Loucy (cell line): ENCODE measurements around the gene NAV2.
"Not testable (repeated sequence)": the region's sequence is repeated elsewhere in the genome, so short reads cannot be mapped to it uniquely, and the experiment has no call there.

Experiments used
- H2AFZ ChIP-seq: fragments of 200-600 bp; sonication (generic); 2 replicates; pipeline ENCODE4 v1.6.0; 2016; ENCODE audit warnings: antibody characterized with exemption, mild to moderate bottlenecking, low read length, moderate library complexity
- H3F3A ChIP-seq: fragments of 200-600 bp; 2 replicates; pipeline ENCODE4 v1.6.0; 2016; ENCODE audit warnings: antibody characterized with exemption, low read depth, mild to moderate bottlenecking
- H3K27me3 ChIP-seq: fragments of 200-600 bp; sonication (generic); 2 replicates; pipeline ENCODE4 v1.6.1; 2014; ENCODE audit warnings: low read length, mild to moderate bottlenecking; ENCODE audit not compliant: insufficient read depth, poor library complexity, severe bottlenecking
- H3K36me3 ChIP-seq: fragments of 200-600 bp; sonication (generic); 2 replicates; pipeline ENCODE4 v1.6.1; 2016; ENCODE audit warnings: low read length; ENCODE audit not compliant: insufficient read depth
- H3K4me1 ChIP-seq: fragments of 200-600 bp; sonication (generic); 2 replicates; pipeline ENCODE4 v1.5.1; 2014; ENCODE audit warnings: low read length, mild to moderate bottlenecking; ENCODE audit not compliant: insufficient read depth, poor library complexity, severe bottlenecking
- H3K4me2 ChIP-seq: fragments of 200-600 bp; sonication (generic); 2 replicates; pipeline ENCODE4 v1.6.0; 2014; ENCODE audit warnings: antibody characterized with exemption, low read length, low read depth, mild to moderate bottlenecking; ENCODE audit not compliant: poor library complexity, severe bottlenecking
- H3K4me3 ChIP-seq: fragments of 200-600 bp; sonication (generic); 2 replicates; pipeline ENCODE4 v1.5.1; 2014; ENCODE audit warnings: low read length, mild to moderate bottlenecking, mixed read lengths; ENCODE audit not compliant: poor library complexity, severe bottlenecking
- H3K79me2 ChIP-seq: fragments of 200-600 bp; sonication (generic); 2 replicates; pipeline ENCODE4 v1.6.1; 2014; ENCODE audit warnings: low read length; ENCODE audit not compliant: insufficient read depth
- H3K9ac ChIP-seq: fragments of 200-600 bp; sonication (generic); 2 replicates; pipeline ENCODE4 v1.6.0; 2014; ENCODE audit warnings: mild to moderate bottlenecking, low read depth, low read length, moderate library complexity; ENCODE audit not compliant: poor library complexity, severe bottlenecking
- H3K9me2 ChIP-seq: fragments of 200-600 bp; sonication (generic); replicated peaks from 2 replicates; pipeline ENCODE4 v1.6.1; 2016; ENCODE audit warnings: low read depth, low read length, mixed read lengths
- H3K9me3 ChIP-seq: fragments of 200-600 bp; sonication (generic); 2 replicates; pipeline ENCODE4 v1.6.1; 2014; ENCODE audit warnings: mild to moderate bottlenecking, antibody characterized with exemption, low read length, low read depth; ENCODE audit not compliant: insufficient read depth
- H4K20me1 ChIP-seq: fragments of 200-600 bp; sonication (generic); 2 replicates; pipeline ENCODE4 v1.6.0; 2014; ENCODE audit warnings: antibody characterized with exemption, low read length, mild to moderate bottlenecking; ENCODE audit not compliant: insufficient read depth, poor library complexity, severe bottlenecking
- EZH2phosphoT487 ChIP-seq: fragments of 200-600 bp; IDR thresholded peaks from 2 replicates; pipeline ENCODE4 v1.6.1; 2018; ENCODE audit warnings: antibody characterized with exemption, mild to moderate bottlenecking, moderate library complexity, borderline replicate concordance
- TF ChIP-seq, protein P1 (sequence below): fragments of 200-600 bp; sonication (generic); conservative IDR thresholded peaks from 2 replicates; pipeline ENCODE4 v1.5.1; 2014; ENCODE audit warnings: mild to moderate bottlenecking, antibody characterized with exemption, low read length

The NAV2 gene

DNA sequence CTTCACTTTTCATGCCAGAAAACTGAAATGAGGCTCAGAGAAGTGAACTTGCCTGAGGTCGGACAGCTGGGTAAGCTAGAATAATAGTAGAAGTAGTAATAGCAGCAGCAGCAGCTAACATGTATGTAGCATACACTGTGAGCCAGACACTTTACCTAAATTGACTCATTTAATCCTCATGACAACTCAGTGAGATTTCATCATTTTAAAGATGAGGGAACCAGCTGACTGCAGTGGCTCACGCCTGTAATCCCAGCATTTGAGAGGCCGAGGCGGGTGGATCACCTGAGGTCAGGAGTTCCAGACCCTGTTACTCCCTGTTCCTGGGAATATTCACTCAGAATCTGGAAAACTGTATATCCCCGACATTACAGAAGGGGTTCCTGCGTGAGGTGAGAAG is 293.1 kb downstream of the NAV2 start:
- TF ChIP-seq EZH2phosphoT487: no peak
- TF ChIP-seq, protein P1, sequence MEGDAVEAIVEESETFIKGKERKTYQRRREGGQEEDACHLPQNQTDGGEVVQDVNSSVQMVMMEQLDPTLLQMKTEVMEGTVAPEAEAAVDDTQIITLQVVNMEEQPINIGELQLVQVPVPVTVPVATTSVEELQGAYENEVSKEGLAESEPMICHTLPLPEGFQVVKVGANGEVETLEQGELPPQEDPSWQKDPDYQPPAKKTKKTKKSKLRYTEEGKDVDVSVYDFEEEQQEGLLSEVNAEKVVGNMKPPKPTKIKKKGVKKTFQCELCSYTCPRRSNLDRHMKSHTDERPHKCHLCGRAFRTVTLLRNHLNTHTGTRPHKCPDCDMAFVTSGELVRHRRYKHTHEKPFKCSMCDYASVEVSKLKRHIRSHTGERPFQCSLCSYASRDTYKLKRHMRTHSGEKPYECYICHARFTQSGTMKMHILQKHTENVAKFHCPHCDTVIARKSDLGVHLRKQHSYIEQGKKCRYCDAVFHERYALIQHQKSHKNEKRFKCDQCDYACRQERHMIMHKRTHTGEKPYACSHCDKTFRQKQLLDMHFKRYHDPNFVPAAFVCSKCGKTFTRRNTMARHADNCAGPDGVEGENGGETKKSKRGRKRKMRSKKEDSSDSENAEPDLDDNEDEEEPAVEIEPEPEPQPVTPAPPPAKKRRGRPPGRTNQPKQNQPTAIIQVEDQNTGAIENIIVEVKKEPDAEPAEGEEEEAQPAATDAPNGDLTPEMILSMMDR: no peak
- Histone ChIP-seq H3K4me3 (no peak overlapping the region), H3K9me2 (no peaks in the 10 kb centered on the region), H3K79me2 (no peaks in the 10 kb centered on the region), H3F3A (no peaks in the 10 kb centered on the region), H3K36me3 (no peaks in the 10 kb centered on the region), H3K4me1 (no peaks in the 10 kb centered on the region), H3K4me2 (no peak overlapping the region), H3K9ac (no peak overlapping the region), H3K9me3 (no peaks in the 10 kb centered on the region), H3K27me3 (no peaks in the 10 kb centered on the region), H4K20me1 (no peaks in the 10 kb centered on the region), H2AFZ (no peak overlapping the region)

DNA sequence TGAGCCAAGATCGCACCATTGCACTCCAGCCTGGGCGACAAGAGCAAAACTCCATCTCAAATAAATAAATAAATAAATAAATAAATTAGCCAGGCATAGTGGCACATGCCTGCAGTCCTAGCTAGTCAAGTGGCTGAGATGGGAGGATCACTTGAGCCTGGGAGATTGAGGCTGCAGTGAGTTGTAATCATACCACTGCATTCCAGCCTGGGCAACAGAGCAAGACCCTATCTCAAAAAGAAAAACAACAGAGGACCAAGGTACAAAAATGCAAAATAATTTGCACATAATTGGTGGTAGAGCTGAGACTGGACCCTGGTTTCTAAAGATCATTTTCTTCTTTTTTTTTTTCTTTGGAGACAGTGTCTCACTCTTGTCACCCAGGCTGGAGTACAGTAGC is 294.0 kb downstream of the NAV2 start:
- H3K79me2 ChIP-seq, H3K4me1 ChIP-seq, H3K4me3 ChIP-seq, H2AFZ ChIP-seq, H3K9me3 ChIP-seq, H3K27me3 ChIP-seq, H3F3A ChIP-seq, H4K20me1 ChIP-seq, H3K9me2 ChIP-seq, H3K36me3 ChIP-seq, H3K4me2 ChIP-seq, H3K9ac ChIP-seq: not testable (repeated sequence)

DNA sequence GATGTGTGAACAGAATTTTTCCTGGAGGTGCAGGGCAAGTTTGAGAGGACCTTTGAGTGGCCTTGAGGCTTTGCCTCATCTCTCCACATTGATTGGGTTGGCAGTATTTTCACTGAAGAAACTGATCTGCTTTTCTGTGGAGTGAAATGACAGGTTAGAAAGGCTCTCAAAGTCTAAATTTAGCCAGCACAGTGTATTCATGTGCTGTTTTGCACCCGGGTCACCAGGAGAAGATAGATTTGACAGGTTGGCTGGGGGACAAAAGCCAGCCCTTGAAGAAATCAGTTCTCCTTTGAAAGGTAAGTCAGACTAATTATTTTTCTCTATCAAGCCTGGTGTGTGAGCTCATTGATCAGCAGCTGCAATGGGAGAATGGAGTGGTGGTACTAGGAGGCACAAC is 294.7 kb downstream of the NAV2 start:
- Histone ChIP-seq H3K27me3 (no peaks in the 10 kb centered on the region), H3K9ac (no peak overlapping the region), H3K4me2 (no peak overlapping the region), H3K36me3 (no peaks in the 10 kb centered on the region), H3K4me1 (no peaks in the 10 kb centered on the region), H2AFZ (no peak overlapping the region), H3K9me2 (no peaks in the 10 kb centered on the region), H3K79me2 (no peaks in the 10 kb centered on the region), H3K4me3 (no peak overlapping the region), H4K20me1 (no peaks in the 10 kb centered on the region), H3K9me3 (no peaks in the 10 kb centered on the region), H3F3A (no peaks in the 10 kb centered on the region)
- TF ChIP-seq, protein P1: no peak
- no peak for TF ChIP-seq EZH2phosphoT487

DNA sequence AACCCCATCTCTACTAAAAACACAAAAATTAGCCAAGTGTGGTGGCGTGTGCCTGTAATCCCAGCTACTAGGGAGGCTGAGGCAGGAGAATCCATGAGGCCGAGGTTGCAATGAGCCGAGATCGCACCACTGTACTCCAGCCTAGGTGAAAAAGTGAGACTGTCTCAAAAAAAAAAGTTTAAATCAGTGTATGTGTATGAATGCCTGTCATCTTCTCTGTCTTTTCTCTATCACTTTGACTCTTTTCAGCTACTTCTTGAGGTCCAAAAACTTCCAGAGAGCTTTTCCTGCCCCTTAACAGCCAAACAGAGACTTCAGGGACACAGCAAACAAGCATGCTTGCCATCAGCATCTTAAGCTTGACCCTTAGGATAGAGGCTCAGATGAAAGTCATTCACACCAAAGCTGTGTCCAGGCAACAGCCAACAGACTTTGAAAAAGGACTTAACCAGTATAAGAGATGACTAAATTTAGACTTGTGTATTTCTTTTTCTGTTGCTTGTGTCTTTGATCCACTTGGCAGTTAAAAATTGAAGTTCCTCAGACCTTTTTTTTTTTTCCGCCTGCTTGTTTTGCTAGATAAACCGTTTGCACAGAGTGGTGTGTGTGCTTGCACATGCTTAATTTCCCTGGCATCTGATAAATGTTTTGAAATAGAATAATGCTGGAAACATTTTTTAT is 295.7 kb downstream of the NAV2 start:
- Histone ChIP-seq H3K9me2 (no peaks in the 10 kb centered on the region), H4K20me1 (no peaks in the 10 kb centered on the region), H3K4me2 (no peak overlapping the region), H3K9me3 (no peaks in the 10 kb centered on the region), H3K36me3 (no peaks in the 10 kb centered on the region), H3K9ac (no peak overlapping the region), H3F3A (no peaks in the 10 kb centered on the region), H3K4me1 (peaks cover under 1% of the 10 kb centered on the region), H3K4me3 (no peak overlapping the region), H2AFZ (no peak overlapping the region), H3K79me2 (no peaks in the 10 kb centered on the region), H3K27me3 (no peaks in the 10 kb centered on the region)
- TF ChIP-seq, protein P1: no peak
- TF ChIP-seq EZH2phosphoT487: no peak
